HG03439 (cell line): ENCODE data around the gene CYTH1.

Experiments
- ATAC-seq: cut with Tn5 transposase; IDR thresholded peaks from one replicate; pipeline ENCODE4 v1.9.1; 2021; ENCODE audit warnings: mild to moderate bottlenecking, moderate library complexity; ENCODE audit not compliant: unreplicated experiment

CYTH1 gene

GRCh38 chr17:78694805-78695531 is 87.1 kb downstream of the CYTH1 start:
- ATAC-seq: no peak

- ATAC-seq: no peak
Observed at GRCh38 chr17:78693346-78694083, 88.6 kb downstream of the CYTH1 start.

- no peak for ATAC-seq
Observed at GRCh38 chr17:78692460-78693010, 89.5 kb downstream of the CYTH1 start.

- ATAC-seq: no peak
Observed at GRCh38 chr17:78689029-78689428, 93.0 kb downstream of the CYTH1 start.

GRCh38 chr17:78687944-78688343 is 94.1 kb downstream of the CYTH1 start:
- no peak for ATAC-seq

- ATAC-seq: no peak
Observed at GRCh38 chr17:78687125-78687524, 94.9 kb downstream of the CYTH1 start.

- ATAC-seq: no peak
Observed at GRCh38 chr17:78684026-78684425, 98.0 kb downstream of the CYTH1 start.

- ATAC-seq: no peak
Observed at GRCh38 chr17:78683408-78683961, 98.6 kb downstream of the CYTH1 start.

GRCh38 chr17:78682363-78682762 is 99.7 kb downstream of the CYTH1 start:
- ATAC-seq: no peak

- no peak for ATAC-seq
Observed at GRCh38 chr17:78680436-78680835, 101.6 kb downstream of the CYTH1 start.

GRCh38 chr17:78679495-78680395 is 102.3 kb downstream of the CYTH1 start:
- ATAC-seq: no peak

GRCh38 chr17:78678711-78679110 is 103.4 kb downstream of the CYTH1 start:
- no peak for ATAC-seq

GRCh38 chr17:78678222-78678557 is 103.9 kb downstream of the CYTH1 start:
- no peak for ATAC-seq

GRCh38 chr17:78677303-78678221 is 104.5 kb downstream of the CYTH1 start:
- ATAC-seq: no peak

GRCh38 chr17:78676412-78677302 is 105.4 kb downstream of the CYTH1 start:
- no peak for ATAC-seq

- no peak for ATAC-seq
Observed at GRCh38 chr17:78675836-78676235, 106.2 kb downstream of the CYTH1 start.

GRCh38 chr17:78675316-78675616 is 106.8 kb downstream of the CYTH1 start:
- ATAC-seq: no peak

- no peak for ATAC-seq
Observed at GRCh38 chr17:78674595-78675315, 107.3 kb downstream of the CYTH1 start.
